HCT116 (cell line): ENCODE results near the gene TRIM29. TPM values are rescaled to one million over a fixed set of nuclear protein-coding genes. Genes with fewer than 3 reads are reported as not detected.

Experiments
- ATAC-seq: fragments of 200-7000 bp; cut with Tn5 transposase; 2 replicates; pipeline ENCODE4 v1.9.1; 2020; ENCODE audit warnings: mild to moderate bottlenecking, moderate library complexity
- BruUV-seq: library from RNA; stranded (reverse); fragments of 400-500 nt; replicated peaks from 2 replicates; lab custom pipeline; 2021; lab: Mats Ljungman, UMichigan
- CTCF ChIA-PET: fragments of 300-600 bp; sonication (Branson Sonifier 250); formaldehyde crosslinking; loops from one replicate; lab custom pipeline; 2021; ENCODE audit warnings: antibody characterized with exemption; lab: Charles Lee
- POLR2A ChIA-PET: fragments of 300-600, 350-600 bp; sonication (Branson Sonifier 250); formaldehyde crosslinking; loops from one replicate; lab custom pipeline; 2021; ENCODE audit warnings: antibody characterized with exemption; lab: Charles Lee
- RAD21 ChIA-PET, 2 experiments: fragments of 300-600 bp; sonication (Branson Sonifier 250); formaldehyde crosslinking; loops; one replicate each; lab custom pipeline; 2023; ENCODE audit warnings: low total read pairs in 2 of 2; ENCODE audit not compliant: uncharacterized antibody in 2 of 2, unreplicated experiment in 2 of 2, low non-redundant PET in 1 of 2; lab: Charles Lee
- DNase-seq: peaks from one replicate; pipeline ENCODE4 v3.0.0-alpha.2; 2010; ENCODE audit warnings: low read depth, low spot score
- H2AFZ ChIP-seq: fragments of 200-600 bp; shearing (Covaris generic), sonication (generic); 2 replicates; pipeline ENCODE4 v1.6.1; 2017; ENCODE audit warnings: low read depth, mixed run types, mixed read lengths, antibody characterized with exemption, low read length; ENCODE audit not compliant: poor library complexity, severe bottlenecking
- H3K27ac ChIP-seq: 2 replicates; pipeline ENCODE4 v1.5.1; 2012; ENCODE audit warnings: low read depth, low read length
- H3K27me3 ChIP-seq: fragments of 200-600 bp; sonication (generic); 2 replicates; pipeline ENCODE4 v1.6.1; 2016; ENCODE audit warnings: mixed run types, low read length, mixed read lengths; ENCODE audit not compliant: insufficient read depth
- H3K36me3 ChIP-seq, 2 experiments: fragments of 200-500 bp in 1 of 2; fragments of 200-600 bp in 1 of 2; sonication (Bioruptor generic) in 1 of 2; sonication (generic) in 1 of 2; 2 replicates each; pipeline versions ENCODE4 v1.5.1 to v1.6.1; 2014 to 2016; ENCODE audit warnings: low read length in 2 of 2, inconsistent platforms in 1 of 2, mixed read lengths in 1 of 2, mixed run types in 1 of 2; ENCODE audit not compliant: insufficient read depth in 2 of 2, control insufficient read depth in 1 of 2
- H3K4me1 ChIP-seq, 2 experiments: fragments of 200-600 bp in 1 of 2; sonication (generic) in 1 of 2; 2 replicates each; pipeline versions ENCODE4 v1.5.1 to v1.6.1; 2012 to 2017; ENCODE audit warnings: low read length in 2 of 2, inconsistent platforms in 1 of 2, mild to moderate bottlenecking in 1 of 2, mixed read lengths in 1 of 2, mixed run types in 1 of 2, moderate library complexity in 1 of 2; ENCODE audit not compliant: insufficient read depth in 2 of 2, control insufficient read depth in 1 of 2
- H3K4me2 ChIP-seq: fragments of 200-600 bp; sonication (generic); 2 replicates; pipeline ENCODE4 v1.6.1; 2017; ENCODE audit warnings: mixed run types, low read length, mixed read lengths
- H3K4me3 ChIP-seq, 2 experiments: fragments of 200-600 bp in 1 of 2; sonication (generic) in 1 of 2; replicated peaks in 1 of 2; 2 replicates each; pipeline ENCODE4 v1.5.1; 2011 to 2016; ENCODE audit warnings: low read length in 2 of 2, control low read depth in 1 of 2, low read depth in 1 of 2, mild to moderate bottlenecking in 1 of 2, mixed read lengths in 1 of 2, mixed run types in 1 of 2
- H3K79me2 ChIP-seq: fragments of 200-600 bp; sonication (generic); 2 replicates; pipeline ENCODE4 v1.6.1; 2017; ENCODE audit warnings: mild to moderate bottlenecking, mixed run types, low read length, moderate library complexity, mixed read lengths; ENCODE audit not compliant: insufficient read depth
- H3K9ac ChIP-seq: fragments of 200-600 bp; sonication (generic); 2 replicates; pipeline ENCODE4 v1.6.1; 2016; ENCODE audit warnings: low read length, mixed read lengths
- H3K9me2 ChIP-seq: fragments of 200-600 bp; sonication (generic), shearing (Covaris generic); 2 replicates; pipeline ENCODE4 v1.6.1; 2017; ENCODE audit warnings: mixed run types, mild to moderate bottlenecking, moderate library complexity; ENCODE audit not compliant: insufficient read depth
- H3K9me3 ChIP-seq, 2 experiments: fragments of 200-500 bp in 1 of 2; fragments of 200-600 bp in 1 of 2; sonication (Bioruptor generic) in 1 of 2; sonication (generic) in 1 of 2; 2 replicates each; pipeline ENCODE4 v1.6.1; 2014 to 2017; ENCODE audit warnings: low read length in 2 of 2, mixed read lengths in 2 of 2, inconsistent platforms in 1 of 2, low read depth in 1 of 2, mild to moderate bottlenecking in 1 of 2, mixed run types in 1 of 2, moderate library complexity in 1 of 2; ENCODE audit not compliant: control insufficient read depth in 1 of 2, insufficient read depth in 1 of 2
- H4K20me1 ChIP-seq: fragments of 200-600 bp; sonication (generic), shearing (Covaris generic); 2 replicates; pipeline ENCODE4 v1.6.1; 2017; ENCODE audit warnings: mixed run types, mild to moderate bottlenecking, moderate library complexity; ENCODE audit not compliant: insufficient read depth
- CEBPB ChIP-seq: IDR thresholded peaks from 2 replicates; pipeline ENCODE4 v1.6.1; 2012; ENCODE audit warnings: low read depth
- ELF1 ChIP-seq: IDR thresholded peaks from 2 replicates; pipeline ENCODE4 v1.6.1; 2012; ENCODE audit warnings: low read depth, borderline replicate concordance
- EZH2 ChIP-seq: fragments of 200-600 bp; sonication (generic); IDR thresholded peaks from 2 replicates; pipeline ENCODE4 v1.6.1; 2017; ENCODE audit warnings: antibody characterized with exemption, mixed run types
- EZH2phosphoT487 ChIP-seq: fragments of 200-600 bp; IDR thresholded peaks from 2 replicates; pipeline ENCODE4 v1.6.1; 2018; ENCODE audit warnings: antibody characterized with exemption, borderline replicate concordance
- FOSL1 ChIP-seq: IDR thresholded peaks from 2 replicates; pipeline ENCODE4 v1.6.1; 2012; ENCODE audit warnings: low read depth
- JUND ChIP-seq: IDR thresholded peaks from 2 replicates; pipeline ENCODE4 v1.6.1; 2012
- POLR2A ChIP-seq: IDR thresholded peaks from 2 replicates; pipeline ENCODE4 v1.7.0; 2011; ENCODE audit warnings: borderline replicate concordance; ENCODE audit not compliant: insufficient read depth, insufficient read length; ENCODE audit errors: extremely low read depth
- POLR2AphosphoS5 ChIP-seq: IDR thresholded peaks from 2 replicates; pipeline ENCODE4 v1.6.1; 2011; ENCODE audit warnings: mild to moderate bottlenecking, low read depth, low read length, moderate library complexity
- RAD21 ChIP-seq: IDR thresholded peaks from 2 replicates; pipeline ENCODE4 v1.6.1; 2012; ENCODE audit warnings: low read depth, mild to moderate bottlenecking
- SIN3A ChIP-seq: IDR thresholded peaks from 2 replicates; pipeline ENCODE4 v1.6.1; 2012; ENCODE audit warnings: low read depth
- SP1 ChIP-seq: IDR thresholded peaks from 2 replicates; pipeline ENCODE4 v1.6.1; 2012; ENCODE audit warnings: low read depth
- SRF ChIP-seq: IDR thresholded peaks from 2 replicates; pipeline ENCODE4 v1.6.1; 2012; ENCODE audit warnings: low read depth
- TCF7L2 ChIP-seq: IDR thresholded peaks from 2 replicates; pipeline ENCODE4 v1.7.0; 2011; ENCODE audit warnings: borderline replicate concordance, inconsistent platforms; ENCODE audit not compliant: insufficient read depth, insufficient read length; ENCODE audit errors: extremely low read depth
- YY1 ChIP-seq: IDR thresholded peaks from 2 replicates; pipeline ENCODE4 v1.6.1; 2011; ENCODE audit warnings: low read length, low read depth, moderate library complexity, mild to moderate bottlenecking; ENCODE audit not compliant: insufficient replicate concordance; ENCODE audit errors: extremely low read depth
- ZNF274 ChIP-seq: fragments of 200-500 bp; sonication (Bioruptor generic); IDR thresholded peaks from 2 replicates; pipeline ENCODE4 v1.6.1; 2014; ENCODE audit warnings: mild to moderate bottlenecking, low read depth, low read length, inconsistent platforms
- intact Hi-C: fragments of 100-400 bp; cut with micrococcal nuclease; formaldehyde crosslinking; loops from 2 replicates; pipeline ENCODE4 v1.10.0; 2022
- total RNA-seq: library from RNA; stranded (reverse); gene quantifications from one replicate; pipeline ENCODE4 v1.2.1, GENCODE V29; 2021; ENCODE audit not compliant: unreplicated experiment
- TF ChIP-seq, protein P1 (sequence below): IDR thresholded peaks from 2 replicates; pipeline ENCODE4 v1.6.1; 2012
- TF ChIP-seq, protein P2 (sequence below): IDR thresholded peaks from 2 replicates; pipeline ENCODE4 v1.6.1; 2012
- TF ChIP-seq, protein P3 (sequence below): IDR thresholded peaks from 2 replicates; pipeline ENCODE4 v1.6.1; 2012; ENCODE audit warnings: low read depth
- TF ChIP-seq, protein P4 (sequence below): IDR thresholded peaks from 2 replicates; pipeline ENCODE4 v1.6.1; 2011; ENCODE audit warnings: mild to moderate bottlenecking, low read length, moderate library complexity; ENCODE audit not compliant: insufficient replicate concordance; ENCODE audit errors: extremely low read depth

TRIM29 gene
- total RNA-seq, 1 experiment from 2014 or later = 0.54 TPM

DNA sequence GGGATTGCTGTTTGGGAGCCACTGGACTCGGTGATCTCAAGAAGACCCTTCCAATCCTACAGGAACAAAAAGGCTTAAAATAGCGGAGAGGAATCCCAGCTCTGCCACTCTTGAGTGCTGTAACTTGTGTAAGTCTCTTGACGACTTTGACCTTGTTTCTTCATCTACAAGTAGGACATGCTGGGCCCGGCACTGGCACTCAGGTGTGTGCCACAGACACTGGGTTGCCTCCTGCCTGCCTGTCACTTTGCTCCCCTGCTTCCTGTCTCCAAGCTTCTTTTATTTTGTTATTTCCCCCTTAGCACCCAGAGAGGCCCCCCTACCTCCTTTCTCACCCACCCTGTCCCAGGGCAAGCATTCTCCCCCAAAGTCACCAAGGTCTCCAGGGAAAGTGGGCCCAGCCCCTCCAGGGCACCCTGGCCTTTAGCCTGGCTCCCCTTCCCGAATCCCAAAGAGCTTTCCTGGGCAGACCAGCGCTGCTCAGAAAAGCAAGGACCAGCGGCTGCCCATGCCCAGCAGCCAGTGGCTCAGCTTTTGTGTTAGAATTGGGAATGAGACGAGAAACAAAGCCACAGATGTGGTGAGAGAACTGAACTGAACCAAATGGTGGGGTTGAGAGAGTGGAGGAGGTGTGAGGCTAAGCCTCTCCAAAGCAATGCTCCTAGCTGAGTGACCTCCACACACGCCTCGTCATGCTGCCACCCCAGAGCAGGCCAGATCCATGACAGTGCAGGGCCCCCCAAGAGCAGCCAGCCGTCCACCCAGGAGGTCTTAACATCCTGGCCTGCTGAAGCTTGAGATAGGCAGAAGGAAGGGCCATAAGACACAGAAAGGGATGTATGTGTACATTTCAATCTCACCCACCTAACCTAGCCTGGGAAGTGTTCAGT, 4.5 kb downstream of the TRIM29 start:
- TF ChIP-seq SRF (no peak), EZH2 (no peak), SP1 (no peak), YY1 (no peak), CEBPB (no peak), POLR2AphosphoS5 (no peak), TCF7L2 (no peak), EZH2phosphoT487 (no peak), RAD21 (no peak), POLR2A (no peak), FOSL1 (no peak), ZNF274 (no peak), JUND (no peak), SIN3A (no peak), ELF1 (no peak)
- TF ChIP-seq, protein P1, sequence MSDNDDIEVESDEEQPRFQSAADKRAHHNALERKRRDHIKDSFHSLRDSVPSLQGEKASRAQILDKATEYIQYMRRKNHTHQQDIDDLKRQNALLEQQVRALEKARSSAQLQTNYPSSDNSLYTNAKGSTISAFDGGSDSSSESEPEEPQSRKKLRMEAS = no peak
- TF ChIP-seq, protein P2, sequence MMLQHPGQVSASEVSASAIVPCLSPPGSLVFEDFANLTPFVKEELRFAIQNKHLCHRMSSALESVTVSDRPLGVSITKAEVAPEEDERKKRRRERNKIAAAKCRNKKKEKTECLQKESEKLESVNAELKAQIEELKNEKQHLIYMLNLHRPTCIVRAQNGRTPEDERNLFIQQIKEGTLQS = no peak
- TF ChIP-seq, protein P3, sequence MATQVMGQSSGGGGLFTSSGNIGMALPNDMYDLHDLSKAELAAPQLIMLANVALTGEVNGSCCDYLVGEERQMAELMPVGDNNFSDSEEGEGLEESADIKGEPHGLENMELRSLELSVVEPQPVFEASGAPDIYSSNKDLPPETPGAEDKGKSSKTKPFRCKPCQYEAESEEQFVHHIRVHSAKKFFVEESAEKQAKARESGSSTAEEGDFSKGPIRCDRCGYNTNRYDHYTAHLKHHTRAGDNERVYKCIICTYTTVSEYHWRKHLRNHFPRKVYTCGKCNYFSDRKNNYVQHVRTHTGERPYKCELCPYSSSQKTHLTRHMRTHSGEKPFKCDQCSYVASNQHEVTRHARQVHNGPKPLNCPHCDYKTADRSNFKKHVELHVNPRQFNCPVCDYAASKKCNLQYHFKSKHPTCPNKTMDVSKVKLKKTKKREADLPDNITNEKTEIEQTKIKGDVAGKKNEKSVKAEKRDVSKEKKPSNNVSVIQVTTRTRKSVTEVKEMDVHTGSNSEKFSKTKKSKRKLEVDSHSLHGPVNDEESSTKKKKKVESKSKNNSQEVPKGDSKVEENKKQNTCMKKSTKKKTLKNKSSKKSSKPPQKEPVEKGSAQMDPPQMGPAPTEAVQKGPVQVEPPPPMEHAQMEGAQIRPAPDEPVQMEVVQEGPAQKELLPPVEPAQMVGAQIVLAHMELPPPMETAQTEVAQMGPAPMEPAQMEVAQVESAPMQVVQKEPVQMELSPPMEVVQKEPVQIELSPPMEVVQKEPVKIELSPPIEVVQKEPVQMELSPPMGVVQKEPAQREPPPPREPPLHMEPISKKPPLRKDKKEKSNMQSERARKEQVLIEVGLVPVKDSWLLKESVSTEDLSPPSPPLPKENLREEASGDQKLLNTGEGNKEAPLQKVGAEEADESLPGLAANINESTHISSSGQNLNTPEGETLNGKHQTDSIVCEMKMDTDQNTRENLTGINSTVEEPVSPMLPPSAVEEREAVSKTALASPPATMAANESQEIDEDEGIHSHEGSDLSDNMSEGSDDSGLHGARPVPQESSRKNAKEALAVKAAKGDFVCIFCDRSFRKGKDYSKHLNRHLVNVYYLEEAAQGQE = no peak
- TF ChIP-seq, protein P4, sequence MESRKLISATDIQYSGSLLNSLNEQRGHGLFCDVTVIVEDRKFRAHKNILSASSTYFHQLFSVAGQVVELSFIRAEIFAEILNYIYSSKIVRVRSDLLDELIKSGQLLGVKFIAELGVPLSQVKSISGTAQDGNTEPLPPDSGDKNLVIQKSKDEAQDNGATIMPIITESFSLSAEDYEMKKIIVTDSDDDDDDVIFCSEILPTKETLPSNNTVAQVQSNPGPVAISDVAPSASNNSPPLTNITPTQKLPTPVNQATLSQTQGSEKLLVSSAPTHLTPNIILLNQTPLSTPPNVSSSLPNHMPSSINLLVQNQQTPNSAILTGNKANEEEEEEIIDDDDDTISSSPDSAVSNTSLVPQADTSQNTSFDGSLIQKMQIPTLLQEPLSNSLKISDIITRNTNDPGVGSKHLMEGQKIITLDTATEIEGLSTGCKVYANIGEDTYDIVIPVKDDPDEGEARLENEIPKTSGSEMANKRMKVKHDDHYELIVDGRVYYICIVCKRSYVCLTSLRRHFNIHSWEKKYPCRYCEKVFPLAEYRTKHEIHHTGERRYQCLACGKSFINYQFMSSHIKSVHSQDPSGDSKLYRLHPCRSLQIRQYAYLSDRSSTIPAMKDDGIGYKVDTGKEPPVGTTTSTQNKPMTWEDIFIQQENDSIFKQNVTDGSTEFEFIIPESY = no peak
- Histone ChIP-seq H3K27me3 (no peaks in the 10 kb centered on the region; the same call in 1 of the 2 replicates), H2AFZ (no peak overlapping the region), H3K4me1 (peaks cover 2 to 8% of the 10 kb centered on the region in 2 experiments; a peak in 2 of 4 replicates), H3K9me2 (no peaks in the 10 kb centered on the region), H4K20me1 (no peaks in the 10 kb centered on the region), H3K9ac (no peak overlapping the region), H3K36me3 (no peaks in the 10 kb centered on the region), H3K4me2 (no peak overlapping the region), H3K27ac (no peak overlapping the region), H3K4me3 (no peak overlapping the region), H3K9me3 (no peaks in the 10 kb centered on the region), H3K79me2 (no peaks in the 10 kb centered on the region)
- intact Hi-C loops = no loop called here
- RAD21 ChIA-PET = no interaction called here
- no peak for ATAC-seq
- no peak for DNase-seq
- POLR2A ChIA-PET = no interaction called here
- BruUV-seq = no TSS peak
- CTCF ChIA-PET = no interaction called here
